Endothelial cell of umbilical vein (primary cell): ENCODE measurements around the gene RAP1GDS1. TPM values are rescaled to one million over a fixed set of nuclear protein-coding genes. Genes with fewer than 3 reads are reported as not detected.

Source experiments
- BruUV-seq: library from RNA; stranded (reverse); fragments of 400-500 nt; replicated peaks from 2 replicates; lab custom pipeline; 2021; lab: Mats Ljungman, UMichigan
- CTCF ChIA-PET: fragments of 300-600, 350-600 bp; sonication (Branson Sonifier 250); formaldehyde crosslinking; loops from one replicate; lab custom pipeline; 2021; ENCODE audit warnings: antibody characterized with exemption, inconsistent platforms; lab: Charles Lee
- POLR2A ChIA-PET: fragments of 300-600, 350-600 bp; sonication (Branson Sonifier 250); formaldehyde crosslinking; loops from one replicate; lab custom pipeline; 2021; ENCODE audit warnings: antibody characterized with exemption, inconsistent platforms; lab: Charles Lee
- DNase-seq: peaks from one replicate; pipeline ENCODE4 v3.0.0-alpha.2; 2011; ENCODE audit warnings: low read depth, low spot score
- FAIRE-seq: peaks from 2 replicates; lab custom pipeline; 2011; peaks lifted over from hg19 to GRCh38; lab: Jason Lieb, UNC
- H2AFZ ChIP-seq: 2 replicates; pipeline ENCODE4 v1.6.0; 2012; ENCODE audit warnings: low read depth, low read length, control low read depth, inconsistent platforms
- H3K27ac ChIP-seq: 2 replicates; pipeline ENCODE4 v1.5.1; 2011; ENCODE audit warnings: low read depth, mild to moderate bottlenecking, control low read depth, low read length, moderate library complexity; ENCODE audit not compliant: insufficient read depth
- H3K27me3 ChIP-seq, 2 experiments: 2 replicates each; pipeline versions ENCODE4 v1.6.0 to v1.6.1; 2011; ENCODE audit warnings: low read length in 2 of 2, mixed read lengths in 1 of 2; ENCODE audit not compliant: control insufficient read depth in 2 of 2, insufficient read depth in 2 of 2
- H3K36me3 ChIP-seq, 2 experiments: 2 replicates in 1 of 2; 3 replicates in 1 of 2; pipeline ENCODE4 v1.5.1; 2011; ENCODE audit warnings: low read length in 2 of 2, mild to moderate bottlenecking in 1 of 2, moderate library complexity in 1 of 2; ENCODE audit not compliant: control insufficient read depth in 2 of 2, insufficient read depth in 2 of 2; ENCODE audit errors: extremely low read depth in 1 of 2
- H3K4me1 ChIP-seq: 3 replicates; pipeline ENCODE4 v1.5.1; 2011; ENCODE audit warnings: mild to moderate bottlenecking, low read length; ENCODE audit not compliant: control insufficient read depth, insufficient read depth; ENCODE audit errors: extremely low read depth
- H3K4me2 ChIP-seq: 2 replicates; pipeline ENCODE4 v1.6.1; 2011; ENCODE audit warnings: low read length, control low read depth, mixed read lengths; ENCODE audit not compliant: insufficient read depth
- H3K4me3 ChIP-seq, 3 experiments: fragments of 200-600 bp in 1 of 3; sonication (generic), shearing (Covaris generic) in 1 of 3; replicated peaks in 1 of 3; 2 replicates each; pipeline ENCODE4 v1.5.1; 2011 to 2016; ENCODE audit warnings: control low read depth in 3 of 3, low read length in 3 of 3, mild to moderate bottlenecking in 2 of 3, inconsistent platforms in 1 of 3, low read depth in 1 of 3, moderate library complexity in 1 of 3; ENCODE audit not compliant: insufficient read depth in 1 of 3
- H3K79me2 ChIP-seq: 2 replicates; pipeline ENCODE4 v1.6.0; 2012; ENCODE audit warnings: low read length, inconsistent platforms; ENCODE audit not compliant: control insufficient read depth, insufficient read depth
- H3K9ac ChIP-seq: replicated peaks from 2 replicates; pipeline ENCODE3; 2011; ENCODE audit warnings: low read length, control low read depth; ENCODE audit not compliant: insufficient read depth; ENCODE audit errors: extremely low read depth
- H3K9me1 ChIP-seq: replicated peaks from 3 replicates; pipeline ENCODE4 v1.6.0; 2011; ENCODE audit warnings: mild to moderate bottlenecking, low read length; ENCODE audit not compliant: control insufficient read depth, insufficient read depth; ENCODE audit errors: extremely low read depth
- H3K9me3 ChIP-seq: replicated peaks from 2 replicates; pipeline ENCODE4 v1.5.1; 2012; ENCODE audit warnings: low read length, inconsistent platforms; ENCODE audit not compliant: control insufficient read depth, insufficient read depth
- H4K20me1 ChIP-seq: replicated peaks from 2 replicates; pipeline ENCODE3; 2011; ENCODE audit warnings: mild to moderate bottlenecking, low read length; ENCODE audit not compliant: control insufficient read depth, insufficient read depth; ENCODE audit errors: extremely low read depth
- CTCF ChIP-seq, 2 donors: IDR thresholded peaks; 1 replicate in 1 of 2; 2 replicates in 1 of 2; pipeline ENCODE4 v1.5.1; 2011; ENCODE audit warnings: low read length in 2 of 2, mild to moderate bottlenecking in 2 of 2, moderate library complexity in 2 of 2, control low read depth in 1 of 2, inconsistent platforms in 1 of 2, low read depth in 1 of 2; ENCODE audit not compliant: insufficient read depth in 1 of 2; ENCODE audit errors: extremely low read depth in 1 of 2
- EZH2 ChIP-seq: IDR thresholded peaks from 2 replicates; pipeline ENCODE4 v1.6.1; 2012; ENCODE audit warnings: borderline replicate concordance, low read depth, mild to moderate bottlenecking, moderate library complexity, low read length, inconsistent platforms; ENCODE audit not compliant: severe bottlenecking
- FOS ChIP-seq: IDR thresholded peaks from 2 replicates; pipeline ENCODE4 v1.6.1; 2011; ENCODE audit warnings: mild to moderate bottlenecking, low read length, moderate library complexity, borderline replicate concordance; ENCODE audit not compliant: insufficient read depth
- GATA2 ChIP-seq: IDR thresholded peaks from 2 replicates; pipeline ENCODE4 v1.7.0; 2011; ENCODE audit warnings: low read depth, mild to moderate bottlenecking, moderate library complexity, mixed read lengths, low read length; ENCODE audit not compliant: insufficient read length, insufficient read depth
- JUN ChIP-seq: IDR thresholded peaks from 2 replicates; pipeline ENCODE4 v1.6.1; 2011; ENCODE audit warnings: borderline replicate concordance, low read depth; ENCODE audit not compliant: insufficient read length, insufficient read depth
- MAX ChIP-seq: IDR thresholded peaks from 2 replicates; pipeline ENCODE4 v1.6.1; 2011; ENCODE audit not compliant: insufficient read depth, insufficient read length
- MYC ChIP-seq: IDR thresholded peaks from one replicate; pipeline ENCODE4 v1.6.1; 2011; ENCODE audit warnings: mild to moderate bottlenecking, low read depth, low read length
- POLR2A ChIP-seq: IDR thresholded peaks from 2 replicates; pipeline ENCODE4 v1.6.1; 2012; ENCODE audit warnings: low read depth, mild to moderate bottlenecking, control low read depth, low read length
- POLR2AphosphoS5 ChIP-seq: IDR thresholded peaks from 2 replicates; pipeline ENCODE4 v1.6.1; 2012; ENCODE audit warnings: low read depth, mild to moderate bottlenecking, control low read depth, low read length, moderate library complexity; ENCODE audit not compliant: insufficient read depth
- dilution Hi-C: fragments of 300-500 bp; cut with MboI; formaldehyde crosslinking; loops from one replicate; pipeline ENCODE4 v1.15.0; 2019; ENCODE audit warnings: low sequenced_read_pairs; ENCODE audit not compliant: extremely low pct_ligation_motif_present
- intact Hi-C: fragments of 100-400 bp; cut with micrococcal nuclease; formaldehyde crosslinking; loops from one replicate; pipeline ENCODE4 v1.10.0; 2022
- polyA plus RNA-seq, 4 experiments: library from polyadenylated mRNA; depleted of rRNA in 3 of 4; stranded (reverse) in 3 of 4; unstranded in 1 of 4; fragments of >200 nt; gene quantifications; 2 replicates each; pipeline versions ENCODE4 v1.2.1 to v1.2.3, GENCODE V29; 2011 to 2012; ENCODE audit warnings: missing spikeins in 1 of 4
- total RNA-seq: library from RNA; stranded (reverse); gene quantifications from 2 replicates; pipeline ENCODE4 v1.2.3, GENCODE V29; 2021

Gene RAP1GDS1
- total and polyA plus RNA-seq, 2 donors (not counting 3 experiments of a cell fraction or from before 2014, with no cell fraction given): 17.6 to 52.8 TPM

- Histone ChIP-seq H3K79me2 (no peaks in the 10 kb centered on the region), H3K4me2 (no peak overlapping the region), H2AFZ (no peak overlapping the region), H3K9ac (no peak overlapping the region), H3K27me3 (no peaks in the 10 kb centered on the region), H3K4me1 (no peaks in the 10 kb centered on the region), H4K20me1 (no peaks in the 10 kb centered on the region), H3K9me1 (no peaks in the 10 kb centered on the region), H3K27ac (no peak overlapping the region), H3K36me3 (no peaks in the 10 kb centered on the region), H3K9me3 (no peaks in the 10 kb centered on the region), H3K4me3 (no peak overlapping the region)
- FAIRE-seq (no peak), DNase-seq (no peak)
- intact Hi-C loops: no loop called here
- dilution Hi-C loops: no loop called here
- no TSS peak for BruUV-seq
- ChIA-PET POLR2A (no interaction called here), CTCF (interaction anchor here (1.1 to 1.3 kb wide), 2 partner anchors 9 to 50 kb away, joined by 3 read pairs; no protein-coding TSS in a partner anchor)
- TF ChIP-seq EZH2 (no peak), POLR2AphosphoS5 (no peak), MAX (no peak), FOS (no peak), JUN (no peak), POLR2A (no peak), GATA2 (no peak), MYC (no peak), CTCF (IDR thresholded peaks at IDR 0.05; ENCODE audit: extremely low read depth in 1 of 2, insufficient read depth in 1 of 2, low read depth in 1 of 2, low read length in 2 of 2) (no peak)
Measured at GRCh38 chr4:98326168-98326567, 65.0 kb downstream of the RAP1GDS1 start.
